RPMI8226 (cell line): Measurements from ENCODE around the gene ZNF628.
"Not testable (repeated sequence)": the region's sequence is repeated elsewhere in the genome, so short reads cannot be mapped to it uniquely, and the experiment has no call there.

ENCODE experiments used
- DNase-seq: peaks from one replicate; pipeline ENCODE4 v3.0.0-alpha.2; 2015

ZNF628 gene

DNA sequence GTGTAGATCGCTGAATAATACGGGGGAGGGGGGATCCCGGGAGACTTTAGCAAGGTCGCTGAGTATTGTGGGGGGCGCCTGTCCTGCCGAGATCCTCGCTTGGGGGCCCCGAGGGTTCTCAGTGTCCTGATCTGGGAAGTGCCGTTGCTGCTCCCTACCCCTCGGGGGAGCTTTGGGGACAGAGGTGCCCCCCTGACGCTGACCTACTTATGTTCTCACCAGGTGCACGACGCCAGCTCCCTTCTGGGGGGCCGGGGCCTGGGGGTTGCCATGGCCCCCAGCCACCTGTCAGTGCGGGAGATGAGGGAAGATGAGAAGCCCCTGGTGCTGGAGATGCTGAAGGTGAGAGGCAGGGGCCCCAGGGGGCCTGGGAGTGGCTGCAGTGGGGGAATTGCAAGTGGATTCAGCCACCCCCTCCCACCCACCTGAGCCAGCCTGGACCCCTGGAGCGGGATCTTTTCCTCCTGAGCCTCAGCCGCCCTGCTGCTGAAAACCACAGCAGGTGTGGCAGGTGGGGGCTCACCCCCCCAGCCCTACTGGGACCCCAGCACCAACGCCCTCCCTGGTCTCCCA is 9.1 kb downstream of the ZNF628 start:
- DNase-seq = no peak

DNA sequence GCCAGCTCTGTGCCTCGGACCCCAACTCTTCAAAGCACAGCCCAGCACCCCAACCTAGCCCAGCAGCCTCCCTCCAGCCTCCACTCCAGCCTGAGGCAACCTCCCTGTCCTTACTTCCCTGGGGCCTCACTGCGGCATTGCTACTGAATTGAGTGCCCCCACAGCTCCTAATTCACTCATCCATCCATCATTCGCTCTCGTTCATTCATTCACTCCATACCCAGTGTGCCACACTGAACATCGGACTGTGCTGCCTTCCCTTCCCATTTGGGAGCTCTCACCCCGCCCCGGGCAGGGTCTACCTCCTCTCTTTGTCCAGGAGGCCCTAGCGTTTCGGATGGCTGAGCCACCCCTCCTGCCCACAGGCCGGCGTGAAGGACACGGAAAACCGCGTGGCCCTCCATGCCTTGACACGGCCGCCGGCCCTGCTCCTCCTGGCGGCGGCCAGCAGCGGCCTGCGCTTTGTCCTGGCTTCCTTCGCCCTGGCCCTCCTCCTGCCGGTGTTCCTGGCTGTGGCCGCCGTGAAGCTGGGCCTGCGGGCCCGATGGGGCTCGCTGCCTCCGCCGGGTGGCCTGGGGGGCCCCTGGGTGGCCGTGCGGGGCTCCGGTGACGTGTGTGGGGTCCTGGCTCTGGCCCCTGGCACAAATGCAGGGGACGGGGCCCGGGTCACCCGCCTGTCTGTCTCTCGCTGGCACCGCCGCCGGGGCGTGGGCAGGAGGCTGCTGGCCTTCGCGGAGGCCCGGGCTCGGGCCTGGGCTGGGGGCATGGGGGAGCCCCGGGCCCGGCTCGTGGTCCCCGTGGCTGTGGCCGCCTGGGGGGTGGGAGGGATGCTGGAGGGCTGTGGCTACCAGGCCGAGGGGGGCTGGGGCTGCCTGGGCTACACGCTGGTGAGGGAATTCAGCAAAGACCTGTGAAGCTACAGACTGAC is 9.9 kb downstream of the ZNF628 start:
- no peak for DNase-seq

DNA sequence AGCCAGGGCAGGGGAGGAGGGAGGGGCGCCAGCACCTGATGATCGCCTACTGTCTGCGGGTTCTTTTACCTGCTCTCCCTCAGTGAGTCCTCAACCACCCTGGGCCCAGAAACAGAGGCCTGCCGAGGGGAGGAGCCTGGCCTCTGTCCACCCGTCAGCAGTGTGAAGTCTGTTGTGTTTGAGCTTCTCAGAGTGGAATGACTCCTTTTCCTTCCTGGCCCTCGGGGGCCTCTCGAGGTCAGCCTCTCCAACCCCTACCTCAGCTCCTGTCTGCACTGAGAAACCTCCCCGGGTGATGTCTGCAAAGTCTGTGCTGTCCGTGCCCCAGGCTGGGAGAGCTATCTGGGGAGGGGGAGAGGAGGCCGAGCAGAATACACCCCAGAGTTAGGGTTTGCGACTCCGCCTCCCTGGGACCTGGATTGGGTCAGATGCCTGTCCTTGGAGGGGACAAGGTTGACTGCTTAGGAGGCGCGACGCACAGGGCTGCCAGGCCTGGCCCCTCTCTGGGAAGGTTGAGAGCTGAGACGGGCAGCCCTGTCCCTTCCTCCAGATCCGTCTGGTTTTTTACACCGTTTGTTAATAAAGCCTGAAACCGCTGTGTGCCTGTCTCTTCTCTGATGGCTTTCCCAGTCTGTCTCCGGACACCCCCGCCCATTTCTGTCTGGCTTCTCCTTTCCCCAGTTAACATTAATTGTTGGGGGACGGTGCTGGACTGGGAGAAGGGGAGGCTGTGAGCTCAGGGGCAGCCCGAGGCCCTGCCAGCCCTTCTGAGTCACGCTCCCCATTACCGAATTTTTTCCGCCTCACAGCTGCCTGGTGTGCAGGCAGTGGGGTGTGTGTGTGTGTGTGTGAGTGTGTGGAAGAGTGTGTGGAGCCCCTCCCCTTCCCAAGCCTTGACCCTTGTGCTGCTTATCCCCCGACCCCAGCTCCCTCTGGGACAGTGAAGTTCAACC is 10.8 kb downstream of the ZNF628 start:
- DNase-seq = no peak

DNA sequence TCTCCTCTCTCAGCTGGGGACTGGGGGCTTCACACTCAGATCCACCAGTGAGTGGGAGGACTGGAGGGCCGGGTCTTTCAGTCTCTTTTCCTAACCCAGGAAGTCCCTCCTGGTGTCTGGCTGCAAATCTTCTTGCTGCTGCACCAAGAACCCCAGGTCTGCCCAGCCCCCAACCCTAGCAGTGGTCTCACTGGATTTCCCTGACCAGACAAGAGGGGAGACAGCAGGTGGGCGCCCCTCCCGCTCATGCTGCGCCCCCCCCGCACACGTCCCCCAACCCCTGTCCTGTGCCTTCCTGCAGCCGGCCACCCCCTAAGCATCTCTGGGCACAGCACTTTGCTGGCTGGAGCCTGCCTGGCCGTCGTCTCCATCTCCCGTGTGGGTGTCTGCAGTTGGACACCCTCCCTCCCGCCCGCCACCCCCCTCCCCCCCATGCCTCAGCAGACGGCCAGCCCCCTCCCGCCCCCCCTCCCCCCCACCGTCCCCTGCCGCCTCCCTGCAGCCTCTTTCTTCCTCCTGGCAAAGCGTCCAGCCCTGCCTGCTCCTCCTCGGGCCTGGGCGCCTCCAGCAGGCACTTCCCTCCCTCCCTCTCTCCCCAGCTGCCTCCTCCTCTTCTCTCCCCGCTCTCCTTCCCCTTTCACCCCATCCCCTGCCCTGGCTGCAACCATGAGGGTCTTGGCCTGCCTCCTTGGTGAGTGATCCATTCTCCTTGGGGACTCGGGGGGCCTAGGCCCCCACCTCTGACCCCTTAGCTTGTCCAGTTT is 11.7 kb downstream of the ZNF628 start, which contains the start of gene SSC5D:
SSC5D (plus strand) TSS at position 513 of the 764 bp plus-strand sequence; CDS start at position 667, 154 bp downstream.
- DNase-seq = no peak

DNA sequence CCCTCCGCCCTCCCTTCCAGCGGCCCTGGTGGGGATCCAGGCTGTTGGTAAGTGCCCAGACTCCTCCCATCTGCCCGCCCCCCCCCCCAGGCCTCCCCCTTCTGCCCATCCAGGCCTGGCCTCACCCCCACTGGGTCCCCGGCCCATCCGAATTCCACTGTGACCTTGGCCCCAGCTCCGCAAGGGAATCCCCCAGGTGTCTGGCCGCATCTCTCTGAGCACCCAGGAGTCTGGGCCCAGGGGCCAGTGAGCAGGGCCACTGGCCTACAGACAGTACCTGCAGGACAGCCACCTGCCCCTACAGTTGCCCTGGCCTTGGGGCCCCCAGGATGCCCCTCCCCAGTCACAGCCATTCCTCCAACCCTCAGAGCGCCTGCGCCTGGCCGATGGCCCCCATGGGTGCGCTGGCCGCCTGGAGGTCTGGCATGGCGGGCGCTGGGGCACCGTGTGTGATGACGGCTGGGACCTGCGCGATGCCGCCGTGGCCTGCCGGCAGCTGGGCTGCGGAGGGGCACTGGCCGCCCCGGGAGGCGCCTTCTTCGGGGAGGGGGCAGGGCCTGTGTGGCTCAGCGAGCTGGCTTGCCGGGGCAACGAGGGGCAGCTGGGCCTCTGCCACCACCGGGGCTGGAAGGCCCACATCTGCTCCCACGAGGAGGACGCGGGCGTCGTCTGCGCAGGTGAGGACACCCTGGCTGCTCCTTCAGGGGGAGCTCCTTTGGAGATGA is 12.7 kb downstream of the ZNF628 start:
- DNase-seq = no peak

DNA sequence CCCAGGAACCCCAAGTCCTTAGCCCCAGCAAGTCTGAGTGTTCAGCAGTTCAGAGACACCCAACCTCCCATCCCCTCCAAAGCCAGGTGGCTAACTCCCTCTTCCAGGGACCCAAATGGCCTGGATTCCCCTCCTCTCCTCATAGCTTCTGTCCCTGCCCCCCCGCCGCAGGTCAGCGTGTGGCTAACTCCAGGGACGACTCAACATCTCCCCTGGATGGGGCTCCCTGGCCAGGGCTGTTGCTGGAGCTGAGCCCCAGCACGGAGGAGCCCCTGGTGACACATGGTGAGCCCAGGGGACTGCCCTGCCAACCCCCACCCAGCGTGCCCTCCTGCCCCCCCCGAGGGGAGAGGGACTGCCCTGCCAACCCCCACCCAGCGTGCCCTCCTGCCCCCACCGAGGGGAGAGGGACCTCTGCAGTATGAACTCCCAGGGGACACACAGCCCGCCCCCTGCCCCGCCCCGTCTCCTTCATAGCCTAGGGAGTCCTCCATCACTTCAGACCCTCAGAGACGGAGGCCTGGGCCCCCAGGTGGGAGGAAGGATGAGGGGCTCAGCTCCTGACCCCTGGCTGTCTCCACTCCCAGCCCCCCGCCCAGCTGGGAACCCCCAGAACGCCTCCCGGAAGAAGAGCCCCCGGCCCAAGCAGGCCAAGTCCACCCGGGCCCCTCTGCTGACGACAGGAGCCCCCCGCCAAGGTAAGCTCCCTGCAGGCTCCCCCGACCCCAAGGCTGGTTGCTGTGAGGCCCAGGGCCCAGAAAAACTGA is 13.5 kb downstream of the ZNF628 start:
- no peak for DNase-seq

DNA sequence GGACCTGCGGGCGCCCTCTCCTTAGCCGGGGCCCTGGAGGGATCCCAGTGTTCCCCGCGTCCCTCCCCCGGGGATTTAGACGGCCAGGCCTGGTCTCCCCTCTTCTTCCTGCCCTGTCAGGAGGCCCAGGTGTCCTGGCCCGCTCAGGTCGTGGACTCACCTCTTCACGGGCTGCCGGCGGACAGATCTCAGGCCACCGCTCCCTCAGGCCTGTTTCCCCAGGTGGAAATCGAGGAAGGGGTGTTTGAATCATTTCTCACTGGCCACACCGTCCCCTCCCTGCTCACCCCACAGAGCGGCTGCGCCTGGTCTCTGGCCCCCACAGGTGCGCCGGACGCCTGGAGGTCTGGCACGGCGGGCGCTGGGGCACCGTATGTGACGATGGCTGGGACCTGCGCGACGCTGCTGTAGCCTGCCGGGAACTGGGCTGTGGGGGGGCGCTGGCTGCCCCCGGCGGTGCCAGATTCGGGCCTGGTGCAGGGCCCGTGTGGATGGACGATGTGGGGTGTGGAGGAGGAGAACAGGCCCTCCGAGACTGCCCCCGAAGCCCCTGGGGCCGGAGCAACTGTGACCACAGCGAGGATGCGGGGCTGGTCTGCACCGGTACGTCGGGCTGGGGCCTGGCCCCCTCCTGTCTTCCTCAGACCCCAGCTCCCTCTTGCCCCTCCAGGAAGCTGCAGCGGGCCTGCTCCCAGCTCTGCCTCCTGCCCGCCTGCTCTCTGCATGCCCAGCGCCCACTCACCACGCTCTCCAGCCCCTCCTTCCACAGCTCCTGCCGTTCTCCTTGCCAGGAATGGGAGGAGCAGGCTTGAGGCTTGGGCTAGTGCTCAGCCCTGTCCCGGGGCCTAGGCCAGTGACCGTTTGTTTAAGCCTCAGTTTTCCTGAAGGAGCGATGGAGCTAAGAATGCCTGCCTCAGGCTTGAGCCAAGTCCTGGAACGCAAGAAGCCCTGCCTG is 14.3 kb downstream of the ZNF628 start:
- DNase-seq = no peak

DNA sequence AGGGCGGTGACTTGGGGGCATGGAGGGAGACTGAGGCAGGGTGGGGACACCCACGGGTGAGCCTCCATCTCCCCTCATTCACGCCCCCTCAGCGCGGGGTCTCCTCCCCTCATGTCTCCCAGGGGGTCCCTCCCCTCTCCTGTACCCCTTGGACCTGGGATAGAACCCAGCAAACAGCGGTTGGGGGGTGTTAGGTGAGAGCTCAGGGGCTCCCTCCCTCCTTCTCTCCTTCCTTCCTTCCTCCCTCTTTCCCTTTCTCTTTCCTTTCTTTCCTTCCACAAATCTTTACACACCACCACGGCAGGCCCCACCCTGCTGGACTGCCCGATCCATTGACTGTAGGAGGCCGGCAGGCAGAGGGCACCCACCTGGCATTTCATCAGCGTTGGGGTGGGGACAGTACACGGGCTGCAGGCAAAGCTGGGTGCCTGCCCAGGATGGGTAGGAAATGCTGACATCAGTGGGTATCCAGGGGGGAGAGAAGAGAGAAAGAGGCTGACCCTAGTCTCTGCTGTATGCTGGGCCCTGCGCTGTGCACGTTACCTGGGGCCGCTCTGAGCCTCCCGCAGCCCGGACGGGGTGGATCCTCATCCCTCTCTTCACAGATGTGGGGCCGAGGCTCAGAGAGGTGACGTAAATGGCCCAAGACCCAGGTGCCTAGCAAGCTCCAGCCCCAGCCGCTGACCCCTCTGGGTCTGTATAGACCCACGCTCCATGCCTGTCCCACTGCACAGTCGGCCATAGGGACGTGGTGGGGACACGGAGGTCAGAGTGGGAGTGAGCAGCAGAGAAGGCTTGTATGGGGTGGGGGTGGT is 15.3 kb downstream of the ZNF628 start:
- peak; percentile 88 for DNase-seq

DNA sequence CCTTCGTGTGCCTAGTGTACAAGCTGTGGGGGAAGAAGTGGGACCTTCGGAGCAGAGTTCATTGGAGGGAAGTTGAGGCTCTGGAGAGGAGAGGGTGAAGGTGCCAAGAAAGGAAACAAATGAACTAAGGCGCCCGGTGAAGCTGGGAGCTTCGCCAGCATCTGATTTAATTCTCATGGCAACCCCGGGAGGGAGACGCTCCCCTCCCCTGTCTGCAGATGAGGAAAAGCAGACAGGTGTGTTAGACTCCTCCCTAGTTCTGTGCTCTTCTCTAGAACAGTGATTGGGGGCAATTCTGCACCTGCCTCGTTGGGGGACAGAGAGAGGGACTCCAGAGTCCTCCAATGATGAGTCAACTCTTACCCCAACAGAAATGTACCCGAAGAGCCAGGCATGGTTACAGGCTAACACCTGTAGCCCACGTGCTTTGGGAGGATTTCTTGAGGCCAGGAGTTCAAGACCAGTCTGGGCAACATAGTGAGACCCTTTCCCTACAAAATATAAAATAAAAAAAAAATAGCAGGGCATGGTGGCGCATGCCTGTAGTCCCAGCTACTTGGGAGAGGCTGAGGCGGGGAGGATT is 16.0 kb downstream of the ZNF628 start:
- DNase-seq = peak; percentile 85

DNA sequence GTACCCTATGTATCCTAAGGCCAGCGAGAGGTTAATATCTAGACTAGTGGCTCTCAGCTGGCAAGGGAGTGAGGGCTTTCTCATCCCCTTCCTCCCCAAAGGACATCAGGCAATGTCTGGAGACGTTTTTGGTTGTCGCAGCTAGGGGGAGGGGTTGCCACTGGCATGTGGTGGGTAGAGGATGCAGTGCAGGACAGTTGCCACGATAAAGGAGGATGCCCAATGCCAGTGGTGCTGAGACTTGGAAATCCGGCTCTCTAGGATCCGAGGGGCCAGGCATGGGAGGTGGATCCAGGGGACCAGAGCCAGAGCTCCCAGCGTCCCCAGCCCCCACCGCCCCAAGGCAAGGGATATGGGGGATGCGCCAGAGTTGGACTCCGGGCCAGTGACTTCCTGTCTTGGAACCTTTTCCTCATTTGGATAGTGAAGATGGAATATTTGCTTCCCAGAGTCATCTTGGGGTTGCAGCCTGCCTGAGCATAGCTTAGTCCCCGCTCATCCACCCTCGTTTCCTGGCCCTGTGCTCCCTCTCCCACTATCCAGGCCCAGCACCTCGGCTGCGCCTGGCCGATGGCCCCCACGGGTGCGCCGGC is 16.7 kb downstream of the ZNF628 start:
- no peak for DNase-seq

DNA sequence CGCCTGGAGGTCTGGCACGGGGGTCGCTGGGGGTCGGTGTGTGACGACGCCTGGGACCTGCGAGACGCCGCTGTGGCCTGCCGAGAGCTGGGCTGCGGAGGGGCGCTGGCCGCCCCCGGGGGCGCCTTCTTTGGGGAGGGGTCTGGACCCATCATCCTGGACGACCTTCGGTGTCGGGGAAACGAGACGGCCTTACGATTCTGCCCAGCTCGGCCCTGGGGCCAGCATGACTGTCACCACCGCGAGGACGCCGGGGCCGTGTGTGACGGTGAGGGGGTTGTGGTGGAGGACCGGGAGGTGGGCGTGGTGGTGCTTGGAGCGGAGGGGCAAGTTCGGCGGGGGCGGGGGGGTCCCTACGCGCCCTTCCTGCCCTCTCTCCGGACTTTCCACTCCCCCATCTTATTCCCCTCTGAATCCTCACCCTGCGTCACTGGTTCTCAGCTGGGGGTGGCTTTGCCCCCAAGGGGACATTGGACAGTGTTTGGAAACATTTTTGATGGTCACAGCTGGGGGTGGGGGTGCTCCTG is 17.3 kb downstream of the ZNF628 start:
- DNase-seq = no peak

DNA sequence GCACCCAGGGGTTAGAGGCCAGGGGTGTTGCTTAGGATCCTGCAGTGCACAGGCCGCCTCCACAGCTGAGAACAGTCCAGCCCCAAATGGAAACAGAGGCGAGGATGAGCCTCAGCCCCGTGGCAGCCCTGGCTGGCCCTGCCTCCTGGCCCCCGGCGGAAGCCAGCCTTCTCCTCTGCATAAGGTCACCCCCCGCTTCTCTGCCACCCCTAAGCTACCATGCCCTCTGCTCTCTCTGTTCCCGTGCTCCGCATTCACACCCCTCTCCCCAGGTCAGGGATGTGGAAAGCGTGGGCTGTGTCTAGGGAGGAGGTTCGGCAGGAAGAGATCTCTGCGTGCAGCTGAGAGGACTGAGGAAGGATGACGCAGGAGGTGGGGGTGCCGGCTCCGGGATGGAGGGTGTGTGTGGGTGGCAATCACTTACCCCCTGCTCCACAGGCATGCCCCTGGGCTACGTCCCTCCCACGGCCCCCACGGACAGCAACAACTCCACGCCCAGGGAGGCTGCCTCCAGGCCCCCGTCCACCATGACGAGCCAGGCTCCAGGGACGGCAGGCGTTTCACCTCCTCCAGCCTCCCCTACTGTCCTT is 17.9 kb downstream of the ZNF628 start:
- no peak for DNase-seq

DNA sequence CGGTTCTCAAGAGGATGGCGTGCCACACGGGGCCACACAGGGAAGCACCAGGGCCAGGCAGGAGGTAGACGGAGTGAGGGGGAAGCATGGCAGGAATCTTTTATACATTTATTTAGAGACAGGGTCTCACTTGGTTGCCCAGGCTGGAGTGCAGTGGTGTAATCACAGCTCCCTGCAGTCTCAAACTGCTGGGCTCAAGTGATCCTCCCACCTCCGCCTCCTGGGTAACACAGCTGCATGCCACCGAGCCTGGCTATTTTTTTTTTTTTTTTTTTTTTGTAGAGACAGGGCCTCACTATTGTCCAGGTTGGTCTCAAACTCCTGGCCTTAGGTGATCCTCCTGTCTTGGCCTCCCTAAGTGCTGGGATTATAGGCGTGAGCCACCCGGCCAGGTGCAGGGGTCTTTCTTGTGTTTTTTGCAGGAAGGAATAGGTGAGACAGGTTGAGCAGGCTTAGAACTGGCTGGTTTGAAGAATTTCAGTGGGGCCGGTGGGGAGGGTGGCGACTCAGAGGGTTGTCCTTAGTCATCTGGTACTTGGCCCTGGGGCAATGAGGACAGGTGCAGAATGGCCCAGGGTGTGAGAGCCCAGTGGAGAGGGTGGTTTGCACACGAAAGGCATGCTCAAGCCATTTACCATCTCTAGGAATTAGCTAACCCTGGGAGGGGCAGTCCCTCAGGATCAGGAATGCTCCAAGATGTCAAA is 19.4 kb downstream of the ZNF628 start:
- no peak for DNase-seq

DNA sequence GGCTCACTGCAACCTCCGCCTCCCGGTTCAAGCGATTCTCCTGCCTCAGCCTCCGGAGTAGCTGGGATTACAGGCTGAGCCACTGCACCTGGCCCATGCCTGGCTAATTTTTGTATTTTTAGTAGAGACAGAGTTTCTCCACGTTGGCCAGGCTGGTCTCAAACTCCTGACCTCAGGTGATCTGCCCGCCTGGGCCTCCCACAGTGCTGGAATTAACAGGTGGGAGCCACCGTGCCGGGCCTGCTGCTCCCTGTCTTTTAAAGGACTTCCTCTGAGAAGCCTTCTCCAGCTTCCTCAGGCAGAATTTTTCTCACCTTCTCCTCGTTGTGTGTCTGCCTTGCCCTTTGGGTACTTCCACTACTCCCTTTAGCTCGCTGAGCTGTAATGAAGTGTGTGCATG is 20.4 kb downstream of the ZNF628 start:
- not testable (repeated sequence) for DNase-seq

DNA sequence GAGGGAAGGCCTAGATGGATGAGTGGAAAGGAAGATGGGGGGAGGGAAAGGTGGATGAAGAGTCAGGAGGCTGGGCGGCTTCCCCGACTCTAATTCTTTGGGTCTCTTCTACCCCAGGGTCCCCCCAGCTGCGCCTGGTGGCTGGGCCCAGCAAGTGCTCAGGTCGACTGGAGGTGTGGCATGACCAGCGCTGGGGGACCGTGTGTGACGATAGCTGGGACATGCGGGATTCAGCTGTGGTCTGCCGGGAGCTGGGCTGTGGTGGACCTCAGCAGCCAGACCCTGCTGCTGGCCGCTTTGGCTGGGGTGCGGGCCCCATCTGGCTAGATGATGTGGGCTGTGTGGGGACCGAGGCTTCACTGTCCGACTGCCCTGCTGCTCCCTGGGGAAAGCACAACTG is 21.3 kb downstream of the ZNF628 start:
- DNase-seq = no peak

DNA sequence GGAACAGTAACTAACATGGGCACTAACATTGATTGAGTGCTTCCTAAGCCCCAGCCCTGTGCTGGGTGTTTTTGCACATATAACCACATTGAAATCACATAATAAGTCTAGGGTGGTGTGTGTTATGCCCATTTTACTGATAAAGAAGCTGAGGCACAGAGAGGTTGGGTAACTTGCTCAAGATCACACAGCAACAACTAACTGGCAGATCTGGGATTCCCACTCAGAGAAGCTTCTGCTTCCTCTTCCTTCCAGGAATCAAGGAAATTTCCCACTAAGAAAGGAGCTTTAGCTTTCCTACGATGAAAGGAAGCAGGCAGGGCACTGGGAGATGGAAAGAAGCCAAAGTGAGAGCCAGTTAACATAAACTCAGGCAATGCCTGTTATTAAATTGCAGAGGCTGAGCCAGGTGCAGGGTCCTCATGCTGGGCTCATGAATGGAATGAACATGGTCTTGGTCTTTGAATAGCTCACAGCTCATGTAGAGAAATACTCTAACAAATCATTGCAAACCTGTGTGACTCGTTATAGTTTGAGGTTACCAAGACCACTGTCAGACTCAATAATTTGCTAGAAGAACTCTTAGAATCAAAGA is 21.9 kb downstream of the ZNF628 start:
- DNase-seq = no peak
